Suprapubic skin (tissue), 3 donors: ENCODE measurements around the gene DSCAM.

Experiments used
- POLR2AphosphoS5 ChIP-seq, 3 donors: sonication (generic); formaldehyde crosslinking; IDR thresholded peaks; one replicate each; pipeline ENCODE4 v1.6.1; 2017; ENCODE audit warnings: antibody characterized with exemption in 3 of 3
- TF ChIP-seq, protein P1 (sequence below), 2 donors: fragments of 200-600 bp in 1 of 2; fragments of 450-650 bp in 1 of 2; sonication (generic) in 1 of 2; IDR thresholded peaks; one replicate each; pipeline ENCODE4 v1.5.1; 2016 to 2019; ENCODE audit warnings: antibody characterized with exemption in 2 of 2, mild to moderate bottlenecking in 1 of 2, moderate library complexity in 1 of 2

DNA sequence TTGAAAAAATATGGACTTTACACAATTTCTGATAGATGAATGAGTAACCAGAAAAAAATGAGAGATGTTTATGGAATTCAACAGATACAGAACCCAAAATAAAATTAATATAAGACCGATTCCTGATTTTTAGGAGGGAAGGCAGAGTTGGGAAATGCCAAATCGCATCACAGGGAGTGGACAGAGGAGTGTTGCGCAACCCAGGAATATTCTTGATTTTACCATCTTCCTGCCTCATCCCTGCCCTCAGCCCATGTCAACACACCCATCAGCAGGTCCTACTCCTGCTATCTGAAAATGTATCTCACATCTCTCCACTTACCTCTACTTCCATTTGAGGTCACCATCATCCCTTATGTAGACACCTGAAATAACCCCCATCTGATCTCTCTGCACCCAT is 221.0 kb downstream of the DSCAM start:
- TF ChIP-seq, protein P1, sequence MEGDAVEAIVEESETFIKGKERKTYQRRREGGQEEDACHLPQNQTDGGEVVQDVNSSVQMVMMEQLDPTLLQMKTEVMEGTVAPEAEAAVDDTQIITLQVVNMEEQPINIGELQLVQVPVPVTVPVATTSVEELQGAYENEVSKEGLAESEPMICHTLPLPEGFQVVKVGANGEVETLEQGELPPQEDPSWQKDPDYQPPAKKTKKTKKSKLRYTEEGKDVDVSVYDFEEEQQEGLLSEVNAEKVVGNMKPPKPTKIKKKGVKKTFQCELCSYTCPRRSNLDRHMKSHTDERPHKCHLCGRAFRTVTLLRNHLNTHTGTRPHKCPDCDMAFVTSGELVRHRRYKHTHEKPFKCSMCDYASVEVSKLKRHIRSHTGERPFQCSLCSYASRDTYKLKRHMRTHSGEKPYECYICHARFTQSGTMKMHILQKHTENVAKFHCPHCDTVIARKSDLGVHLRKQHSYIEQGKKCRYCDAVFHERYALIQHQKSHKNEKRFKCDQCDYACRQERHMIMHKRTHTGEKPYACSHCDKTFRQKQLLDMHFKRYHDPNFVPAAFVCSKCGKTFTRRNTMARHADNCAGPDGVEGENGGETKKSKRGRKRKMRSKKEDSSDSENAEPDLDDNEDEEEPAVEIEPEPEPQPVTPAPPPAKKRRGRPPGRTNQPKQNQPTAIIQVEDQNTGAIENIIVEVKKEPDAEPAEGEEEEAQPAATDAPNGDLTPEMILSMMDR (IDR thresholded peaks at IDR 0.05), result no peak
- TF ChIP-seq POLR2AphosphoS5 (IDR thresholded peaks at IDR 0.05), result no peak
